SK-N-MC (cell line): ENCODE data around the gene MYO18A.
"Not testable (repeated sequence)": the region's sequence is repeated elsewhere in the genome, so short reads cannot be mapped to it uniquely, and the experiment has no call there.

ENCODE experiments used
- DNase-seq: peaks from one replicate; pipeline ENCODE4 v3.0.0-alpha.2; 2011; ENCODE audit warnings: low read depth, low spot score
- H3K27ac ChIP-seq: fragments of 200-600 bp; sonication (generic); 2 replicates; pipeline ENCODE4 v1.5.1; 2016; ENCODE audit warnings: mixed run types
- H3K36me3 ChIP-seq: fragments of 200-600 bp; sonication (generic); 2 replicates; pipeline ENCODE4 v1.6.1; 2017; ENCODE audit warnings: antibody characterized with exemption, low read length, mixed read lengths; ENCODE audit not compliant: insufficient read depth
- H3K4me3 ChIP-seq: fragments of 200-600 bp; sonication (generic); 2 replicates; pipeline ENCODE4 v1.5.1; 2016
- H3K9ac ChIP-seq: fragments of 200-600 bp; sonication (generic); 2 replicates; pipeline ENCODE4 v1.8.0; 2017; ENCODE audit warnings: mixed run types, mixed read lengths; ENCODE audit not compliant: insufficient read length
- H3K9me3 ChIP-seq: fragments of 200-600 bp; sonication (generic); 2 replicates; pipeline ENCODE4 v1.6.1; 2017; ENCODE audit warnings: low read depth, mild to moderate bottlenecking, antibody characterized with exemption, low read length, moderate library complexity, mixed read lengths
- EZH2 ChIP-seq: fragments of 200-600 bp; sonication (generic); IDR thresholded peaks from one replicate; pipeline ENCODE4 v1.6.1; 2017; ENCODE audit warnings: antibody characterized with exemption
- FOXP2 ChIP-seq: optimal IDR thresholded peaks from 2 replicates; pipeline ENCODE3; 2011; ENCODE audit warnings: mild to moderate bottlenecking, moderate library complexity; ENCODE audit not compliant: insufficient read depth; ENCODE audit errors: extremely low read length, control extremely low read depth
- POLR2AphosphoS5 ChIP-seq: IDR thresholded peaks from 2 replicates; pipeline ENCODE4 v1.6.1; 2012; ENCODE audit warnings: mild to moderate bottlenecking, low read depth, low read length, borderline replicate concordance

Gene MYO18A

DNA sequence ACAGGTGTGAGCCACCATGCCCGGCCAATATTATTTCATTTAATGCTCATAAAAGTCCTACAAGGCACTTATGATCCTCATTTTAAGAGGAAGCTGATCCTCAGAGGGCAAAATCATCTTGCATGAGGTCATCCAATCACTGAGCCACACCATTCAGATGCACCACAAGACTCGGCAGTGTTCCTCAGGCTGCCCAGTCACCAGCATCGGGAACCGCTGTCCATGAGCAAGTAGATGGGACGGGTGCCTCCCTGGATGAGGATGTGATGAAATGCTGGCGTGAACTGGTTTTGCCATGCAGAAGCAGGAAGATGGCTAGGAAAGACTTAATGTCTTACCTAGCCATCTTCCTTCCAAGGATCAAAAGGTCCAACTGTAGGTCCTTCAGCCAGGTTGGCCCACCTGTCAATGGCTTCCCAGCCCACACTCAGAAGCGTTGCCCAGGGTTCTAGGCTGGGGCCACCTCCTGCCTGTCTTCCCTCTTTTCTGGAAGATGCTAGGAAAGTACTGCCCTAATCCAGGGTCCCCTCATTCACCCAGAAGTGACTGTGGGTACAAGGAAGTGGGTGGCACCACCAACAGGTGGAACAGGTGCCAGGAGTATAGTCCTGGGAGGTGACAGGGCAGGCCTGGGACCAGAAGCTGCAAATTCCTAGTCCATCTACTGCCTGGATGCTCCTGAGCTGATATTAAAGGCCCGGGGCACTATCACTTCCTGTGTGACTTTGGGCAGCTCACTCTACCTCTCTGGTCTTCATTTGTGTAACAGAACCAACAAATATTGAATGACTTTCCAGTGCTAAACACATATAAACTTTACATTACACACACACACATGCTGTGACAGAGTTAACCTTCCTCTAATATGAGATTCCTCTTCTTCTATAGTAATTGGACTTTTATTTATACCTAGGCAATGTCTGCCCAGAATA is 34.3 kb upstream of the MYO18A start:
- Histone ChIP-seq H3K27ac (no peak overlapping the region), H3K4me3 (no peak overlapping the region), H3K9ac (no peak overlapping the region), H3K36me3 (no peaks in the 10 kb centered on the region), H3K9me3 (no peaks in the 10 kb centered on the region)
- TF ChIP-seq FOXP2 (no peak), POLR2AphosphoS5 (no peak), EZH2 (no peak)
- DNase-seq: no peak

DNA sequence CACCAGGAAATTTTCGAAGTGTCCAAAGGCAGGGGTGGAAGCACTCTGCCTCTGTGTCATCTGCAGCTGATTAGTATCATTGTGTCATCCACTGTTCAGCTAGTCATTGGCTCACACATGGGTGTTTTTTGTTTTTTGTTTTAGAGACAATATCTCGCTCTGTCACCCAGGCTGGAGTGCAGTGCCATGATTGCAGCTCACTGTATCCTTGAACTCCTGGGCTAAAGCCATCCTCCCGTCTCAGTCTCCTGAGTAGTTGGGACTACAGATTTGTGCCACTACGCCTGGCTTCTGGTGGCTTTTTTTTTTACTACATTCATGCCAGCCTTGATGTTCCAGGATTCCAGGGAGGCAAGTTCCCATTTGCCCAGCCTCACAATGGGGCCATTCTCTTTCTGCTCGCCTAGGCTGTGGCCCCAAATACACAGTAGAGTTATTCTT is 32.5 kb upstream of the MYO18A start:
- H3K4me3 ChIP-seq: no peak overlapping the region
- H3K36me3 ChIP-seq: no peaks in the 10 kb centered on the region
- no peak overlapping the region for H3K27ac ChIP-seq
- H3K9ac ChIP-seq: no peak overlapping the region
- TF ChIP-seq EZH2 (no peak), POLR2AphosphoS5 (no peak), FOXP2 (no peak)
- H3K9me3 ChIP-seq: no peaks in the 10 kb centered on the region
- no peak for DNase-seq

DNA sequence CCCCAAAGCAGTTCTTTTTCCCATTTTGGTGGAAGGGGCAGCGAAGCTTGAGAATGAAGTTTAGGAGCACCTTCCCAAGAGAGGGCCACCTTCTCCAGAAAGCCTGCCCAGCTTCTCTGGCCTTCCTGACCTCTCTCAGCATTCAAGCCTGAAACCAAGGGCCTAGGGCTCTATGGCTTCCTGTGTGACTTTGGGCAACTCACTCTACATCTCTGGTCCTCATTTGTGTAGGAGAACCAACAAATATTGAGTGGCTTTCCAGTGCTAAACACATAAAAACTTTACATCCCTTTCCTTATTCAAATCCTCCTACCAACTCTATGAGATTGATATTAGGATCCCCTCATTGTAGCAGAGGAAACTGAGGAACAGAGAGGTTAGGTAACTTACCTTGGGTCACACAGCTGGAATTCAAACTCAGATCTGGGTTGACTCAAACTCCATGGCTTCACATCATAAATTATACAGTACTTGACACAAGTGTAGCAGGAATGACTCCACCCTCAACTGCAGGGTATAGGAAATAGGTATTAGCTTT is 32.0 kb upstream of the MYO18A start:
- Histone ChIP-seq H3K9ac (no peak overlapping the region), H3K27ac (no peak overlapping the region), H3K9me3 (no peaks in the 10 kb centered on the region), H3K36me3 (no peaks in the 10 kb centered on the region), H3K4me3 (no peak overlapping the region)
- no peak for TF ChIP-seq POLR2AphosphoS5
- TF ChIP-seq EZH2: no peak
- TF ChIP-seq FOXP2: no peak
- DNase-seq: no peak

DNA sequence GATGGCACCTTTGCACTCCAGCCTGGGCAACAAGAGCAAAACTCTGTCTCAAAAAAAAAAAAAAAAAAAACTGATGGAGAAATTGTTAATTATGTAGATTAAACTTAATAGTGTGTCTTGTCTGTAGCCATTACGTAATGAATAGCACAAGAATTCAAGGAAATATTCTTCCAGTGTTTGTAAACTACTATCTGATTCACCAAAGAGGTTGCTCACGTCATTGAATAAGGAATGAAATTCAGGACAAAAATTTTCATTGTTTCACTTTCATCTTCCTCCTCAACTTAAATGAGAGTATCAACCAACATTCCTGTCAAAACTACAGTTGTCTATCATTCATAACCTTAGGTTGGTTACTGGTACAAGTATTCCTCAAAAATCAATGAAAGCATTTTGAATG is 30.7 kb upstream of the MYO18A start:
- no peak overlapping the region for H3K27ac ChIP-seq
- no peak overlapping the region for H3K9ac ChIP-seq
- no peaks in the 10 kb centered on the region for H3K36me3 ChIP-seq
- TF ChIP-seq EZH2 (no peak), FOXP2 (no peak), POLR2AphosphoS5 (no peak)
- H3K4me3 ChIP-seq: no peak overlapping the region
- no peak for DNase-seq
- no peaks in the 10 kb centered on the region for H3K9me3 ChIP-seq

DNA sequence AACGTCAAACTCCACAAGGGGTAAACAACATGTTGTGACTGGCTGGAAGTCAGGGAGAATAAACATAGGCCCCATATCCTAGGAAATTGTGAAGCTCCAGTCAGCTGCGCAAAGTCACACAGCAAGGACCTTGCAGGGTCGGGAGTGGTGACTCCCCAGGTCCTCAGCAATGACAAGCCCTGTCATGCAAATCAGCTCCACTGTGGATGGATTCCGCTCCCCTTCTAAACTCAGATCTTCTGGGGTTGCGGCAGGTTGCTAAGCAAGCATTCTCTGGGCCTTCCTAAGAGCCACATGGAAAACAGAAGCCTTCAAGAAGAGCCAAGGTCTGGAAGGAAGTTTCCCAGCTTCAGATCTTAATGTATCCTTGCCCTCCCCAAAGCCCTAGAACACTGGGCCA is 28.9 kb upstream of the MYO18A start:
- Histone ChIP-seq H3K27ac (no peak overlapping the region), H3K36me3 (no peaks in the 10 kb centered on the region), H3K4me3 (no peak overlapping the region), H3K9ac (no peak overlapping the region), H3K9me3 (no peaks in the 10 kb centered on the region)
- DNase-seq: no peak
- TF ChIP-seq EZH2 (no peak), FOXP2 (no peak), POLR2AphosphoS5 (no peak)

DNA sequence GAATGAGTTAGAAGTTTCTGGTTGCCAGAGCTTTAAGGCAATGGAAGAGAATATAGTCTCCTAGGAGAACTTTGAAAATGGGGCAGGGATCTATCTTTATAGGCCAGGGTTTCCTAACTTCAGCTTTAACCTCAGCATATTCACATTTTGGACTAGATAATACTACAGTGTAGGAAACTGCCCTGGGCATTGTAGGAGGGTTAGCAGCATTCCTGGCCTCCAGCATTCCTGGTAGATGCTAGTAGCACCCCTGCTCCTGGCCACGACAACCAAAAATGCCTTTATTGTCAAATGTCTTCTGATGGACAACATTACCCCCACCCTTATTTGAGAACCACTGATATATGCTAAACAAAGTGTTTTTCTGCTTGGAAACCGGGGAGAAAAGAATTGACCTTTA is 27.8 kb upstream of the MYO18A start:
- H3K36me3 ChIP-seq: no peaks in the 10 kb centered on the region
- H3K4me3 ChIP-seq: no peak overlapping the region
- no peak overlapping the region for H3K9ac ChIP-seq
- TF ChIP-seq EZH2 (no peak), FOXP2 (no peak)
- no peak overlapping the region for H3K27ac ChIP-seq
- H3K9me3 ChIP-seq: no peaks in the 10 kb centered on the region
- DNase-seq: no peak

DNA sequence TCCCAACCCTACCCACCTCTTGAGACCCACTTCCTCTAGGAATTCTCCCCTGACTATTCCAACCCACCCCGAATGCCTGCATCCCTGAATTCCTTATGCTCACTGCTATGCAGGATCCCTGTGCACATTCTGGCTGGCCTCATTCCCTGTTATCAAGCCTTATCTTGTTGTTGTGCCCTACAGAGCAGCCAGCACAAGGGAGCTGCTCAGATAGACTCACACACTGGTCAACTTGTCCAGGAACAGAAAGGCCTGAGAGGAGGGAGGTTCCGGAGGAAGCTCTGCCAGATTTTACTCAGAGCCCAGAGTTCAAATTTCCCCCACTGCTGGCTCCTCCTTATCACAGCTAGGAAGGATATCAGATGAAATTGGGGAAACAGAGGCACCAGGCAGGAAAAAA is 24.8 kb upstream of the MYO18A start:
- TF ChIP-seq POLR2AphosphoS5 (no peak), EZH2 (no peak), FOXP2 (no peak)
- no peak overlapping the region for H3K27ac ChIP-seq
- H3K36me3 ChIP-seq: no peaks in the 10 kb centered on the region
- H3K4me3 ChIP-seq: no peak overlapping the region
- no peak overlapping the region for H3K9ac ChIP-seq
- no peaks in the 10 kb centered on the region for H3K9me3 ChIP-seq
- DNase-seq: no peak

DNA sequence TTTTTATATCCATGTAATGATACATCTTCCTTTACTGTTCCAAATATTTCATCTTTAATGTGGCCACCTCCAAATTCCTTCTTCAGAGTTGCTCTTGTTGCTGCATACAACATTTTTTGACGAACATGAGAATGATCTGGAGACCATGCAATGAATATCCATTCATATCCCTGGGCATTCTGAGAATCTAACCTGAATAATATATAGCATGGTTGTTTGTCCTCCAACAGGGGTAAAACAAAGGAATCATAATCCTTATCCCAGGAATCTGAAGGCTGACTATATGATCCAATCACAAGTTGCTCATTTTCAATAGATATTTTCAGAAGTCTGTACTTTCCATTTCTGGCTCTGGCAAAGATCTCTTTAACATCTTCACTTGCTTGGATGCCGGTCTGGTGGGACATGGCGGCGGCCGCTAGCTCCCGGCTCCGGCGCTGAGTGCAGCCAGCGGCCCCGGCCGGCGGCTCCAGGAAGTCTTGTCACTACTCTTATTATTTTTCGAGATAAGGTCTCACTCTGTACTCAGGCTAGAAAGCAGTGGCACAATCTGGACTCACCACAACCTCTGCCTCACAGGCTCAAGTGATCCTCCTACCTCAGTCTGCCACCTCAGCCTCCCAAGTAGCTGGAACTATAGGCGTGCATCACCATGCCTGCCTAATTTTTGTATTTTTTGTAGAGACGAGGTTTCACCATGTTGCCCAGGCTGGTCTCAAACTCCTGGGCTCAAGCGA is 24.0 kb upstream of the MYO18A start:
- DNase-seq, H3K27ac ChIP-seq, H3K9ac ChIP-seq, H3K36me3 ChIP-seq, H3K4me3 ChIP-seq, H3K9me3 ChIP-seq: not testable (repeated sequence)
